ACHN (cell line): ENCODE measurements around the gene MRPS12.
A peak's percentile ranks its signal among the peaks of the same experiment; 100 is the strongest.
"Not testable (repeated sequence)": the region's sequence is repeated elsewhere in the genome, so short reads cannot be mapped to it uniquely, and the experiment has no call there.

Experiments used
- DNase-seq: peaks from one replicate; pipeline ENCODE4 v3.0.0-alpha.2; 2015
- in situ Hi-C: cut with HindIII; loops from 2 replicates; pipeline ENCODE4 v1.10.0; 2017; ENCODE audit warnings: low sequenced_read_pairs, low pct_ligation_motif_present, low pct_unique_long_range_greater_than_20kb

MRPS12 gene

DNA sequence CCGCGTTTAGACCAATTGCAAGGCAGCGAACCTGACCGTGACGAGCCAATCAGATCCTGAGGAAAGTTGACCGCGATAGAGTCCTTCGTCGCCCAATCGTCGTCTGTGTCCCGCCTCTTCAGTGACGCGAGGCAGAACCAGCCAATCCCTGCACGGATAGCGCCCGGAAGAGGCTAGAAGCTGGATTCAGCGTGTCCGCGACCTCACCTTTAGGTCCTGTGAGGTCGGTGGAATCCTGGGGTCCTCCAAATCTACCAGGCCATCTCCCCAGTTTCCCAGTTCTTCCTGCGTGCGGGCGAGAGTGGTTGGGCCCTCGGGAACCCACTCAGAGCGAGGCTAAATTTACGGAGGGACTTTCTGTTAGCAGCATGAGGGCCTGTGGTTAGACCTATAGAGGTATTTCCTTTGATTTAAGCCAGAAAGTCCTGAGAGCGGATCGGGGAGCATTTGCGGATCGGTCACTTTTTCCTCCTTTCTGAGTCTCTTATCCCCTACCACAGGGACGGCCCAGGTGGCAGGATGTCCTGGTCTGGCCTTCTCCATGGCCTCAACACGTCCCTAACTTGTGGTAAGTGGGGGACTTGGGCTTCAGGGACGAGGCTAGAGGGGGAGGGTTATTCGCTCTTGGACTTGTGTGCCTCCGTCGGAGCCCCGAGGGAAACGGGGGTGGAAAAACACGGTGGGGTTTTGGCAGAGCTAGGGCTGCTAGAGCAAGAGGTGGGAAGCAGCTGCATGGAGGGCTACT lies at the start of gene MRPS12:
Gene MRPS12, plus strand, starts transcription at position 169 of the 745 bp plus-strand sequence. Its CDS starts 351 bp downstream, at position 520.
- in situ Hi-C loops, result no loop called here
- peak; percentile 98 for DNase-seq

DNA sequence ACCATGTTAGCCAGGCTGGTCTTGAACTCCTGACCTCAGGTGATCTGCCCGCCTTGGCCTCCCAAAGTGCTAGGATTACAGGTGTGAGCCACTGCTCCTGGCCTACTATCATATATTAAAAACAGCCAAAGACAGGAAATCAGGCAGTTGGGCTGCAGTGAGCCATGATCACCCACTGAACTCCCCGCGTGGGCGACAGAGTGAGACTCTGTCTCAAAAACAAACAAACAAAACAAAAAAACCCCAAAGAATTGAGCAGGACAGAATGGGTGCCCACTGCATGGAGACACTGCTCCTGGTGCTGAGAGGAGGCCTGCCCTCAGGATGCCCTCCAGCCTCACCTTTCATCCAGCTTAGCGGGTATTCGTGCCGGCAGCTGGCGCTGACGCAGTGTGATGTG lies 47.5 kb upstream of the MRPS12 start:
- in situ Hi-C loops, result no loop called here
- no peak for DNase-seq

DNA sequence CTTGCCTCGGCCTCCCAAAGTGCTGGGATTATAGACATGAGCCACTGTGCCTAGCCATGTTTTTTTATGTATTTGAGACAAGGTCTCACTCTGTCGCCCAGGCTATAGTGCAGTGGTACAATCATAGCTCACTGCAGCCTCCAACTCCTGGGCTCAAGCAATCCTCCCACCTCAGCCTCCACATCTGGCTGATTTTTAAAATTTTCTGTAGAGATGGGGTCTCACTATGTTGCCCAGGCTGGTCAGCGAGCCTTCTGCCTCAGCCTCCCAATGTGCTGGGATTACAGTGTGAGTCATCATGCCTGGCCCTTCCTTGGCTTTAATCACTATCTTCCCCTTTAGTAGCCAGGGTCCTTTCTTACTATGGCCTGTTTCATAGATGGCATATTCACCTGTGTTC lies 46.1 kb upstream of the MRPS12 start:
- in situ Hi-C loops, DNase-seq: not testable (repeated sequence)

DNA sequence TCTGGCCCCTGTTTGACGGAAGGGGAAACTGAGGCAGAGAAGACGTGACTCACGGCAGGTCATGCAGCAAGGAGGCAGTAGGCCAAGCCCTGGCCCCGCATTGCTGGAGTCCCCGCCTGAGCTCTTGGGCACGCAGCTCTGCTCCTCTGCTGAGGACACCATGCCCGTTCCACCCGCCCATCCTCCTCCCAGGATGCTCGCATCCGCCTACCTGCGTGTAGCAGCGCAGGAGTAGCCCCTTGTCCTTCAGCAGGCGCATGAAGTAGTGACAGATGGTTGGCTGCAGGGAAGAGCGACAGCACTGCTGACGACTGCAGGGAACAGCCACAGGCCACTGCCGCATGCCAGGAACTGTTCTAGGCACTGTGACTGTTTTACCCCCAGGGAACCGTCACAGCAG lies 41.9 kb upstream of the MRPS12 start:
- in situ Hi-C loops, result no loop called here
- DNase-seq, result no peak

DNA sequence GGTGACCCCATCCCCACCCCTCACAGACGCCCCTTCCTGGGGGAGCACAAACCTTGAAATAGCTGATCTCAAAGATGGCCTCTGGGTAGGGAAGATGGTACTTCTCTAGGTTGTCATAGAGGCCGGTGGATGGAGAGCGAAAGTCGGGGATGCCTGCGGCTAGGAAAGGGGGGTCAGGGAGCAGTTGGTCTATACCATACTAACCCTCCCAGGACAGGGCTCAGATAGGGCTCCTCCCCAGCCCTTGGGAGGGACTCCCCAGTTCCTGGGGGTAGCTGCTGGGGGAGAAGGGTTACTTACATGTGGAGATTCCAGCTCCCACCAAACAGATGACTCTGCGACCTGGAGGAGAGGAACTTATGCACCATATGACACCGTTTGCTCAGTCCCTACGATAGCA lies 40.9 kb upstream of the MRPS12 start:
- no peak for DNase-seq
- in situ Hi-C loops, result no loop called here

DNA sequence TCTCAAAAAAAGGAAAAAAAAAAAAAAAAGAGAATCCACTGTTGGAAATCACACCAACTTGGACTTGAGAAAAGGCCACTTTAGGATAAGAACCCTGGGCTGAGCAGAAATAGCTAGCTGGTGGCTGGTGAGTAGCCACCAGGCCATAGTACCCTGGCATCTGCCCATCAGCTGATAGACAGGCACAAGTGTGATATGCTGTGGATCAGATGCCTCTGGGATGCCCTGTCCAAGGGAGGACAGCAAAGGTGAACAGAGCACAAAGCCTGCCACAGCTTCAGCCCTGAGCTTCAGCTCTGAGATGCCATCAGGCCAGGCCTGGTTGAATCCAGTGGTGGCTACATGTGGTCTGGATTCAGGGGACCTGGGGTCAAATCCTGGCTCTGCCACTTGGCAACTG lies 40.1 kb upstream of the MRPS12 start:
- DNase-seq, result no peak
- in situ Hi-C loops, result no loop called here

DNA sequence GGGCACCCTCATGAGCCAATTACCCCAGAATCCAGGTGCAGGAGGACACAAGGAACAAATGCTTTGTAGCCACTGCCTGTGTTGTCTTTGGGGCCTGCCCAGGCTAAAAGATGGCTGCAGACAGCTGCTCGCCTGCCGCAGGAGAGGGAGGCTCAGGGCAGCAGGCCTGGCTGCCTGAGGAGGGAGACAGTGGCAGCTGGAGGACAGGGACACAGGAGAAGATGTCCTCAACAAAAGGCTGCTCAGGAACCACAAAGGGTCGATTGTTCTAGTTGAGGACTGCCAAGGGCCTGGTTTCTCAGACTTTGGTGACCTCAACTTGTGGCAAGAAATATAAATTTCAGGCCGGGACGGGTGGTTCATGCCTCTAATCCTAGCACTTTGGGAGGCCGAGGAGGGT lies 39.0 kb upstream of the MRPS12 start:
- in situ Hi-C loops, result no loop called here
- DNase-seq, result no peak

DNA sequence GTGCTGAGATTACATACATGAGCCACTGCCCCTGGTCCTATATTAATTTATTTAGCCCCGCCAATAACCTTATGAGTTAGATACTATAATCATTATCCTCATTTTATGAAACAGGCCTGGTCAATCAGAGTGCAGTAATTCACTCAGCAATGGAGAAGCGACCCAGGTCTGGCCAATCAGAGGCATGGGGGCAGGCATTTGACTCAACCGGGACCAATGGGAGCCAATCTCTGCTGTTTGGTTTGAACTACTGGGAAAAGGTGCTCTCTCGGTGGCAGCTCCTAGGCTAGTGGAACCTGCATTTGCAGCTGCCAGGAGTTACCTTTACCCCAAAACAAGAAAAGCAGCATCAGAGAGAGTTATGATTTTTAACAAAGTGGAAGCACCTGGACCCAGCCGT lies 37.9 kb upstream of the MRPS12 start:
- DNase-seq, result no peak
- in situ Hi-C loops, result no loop called here

DNA sequence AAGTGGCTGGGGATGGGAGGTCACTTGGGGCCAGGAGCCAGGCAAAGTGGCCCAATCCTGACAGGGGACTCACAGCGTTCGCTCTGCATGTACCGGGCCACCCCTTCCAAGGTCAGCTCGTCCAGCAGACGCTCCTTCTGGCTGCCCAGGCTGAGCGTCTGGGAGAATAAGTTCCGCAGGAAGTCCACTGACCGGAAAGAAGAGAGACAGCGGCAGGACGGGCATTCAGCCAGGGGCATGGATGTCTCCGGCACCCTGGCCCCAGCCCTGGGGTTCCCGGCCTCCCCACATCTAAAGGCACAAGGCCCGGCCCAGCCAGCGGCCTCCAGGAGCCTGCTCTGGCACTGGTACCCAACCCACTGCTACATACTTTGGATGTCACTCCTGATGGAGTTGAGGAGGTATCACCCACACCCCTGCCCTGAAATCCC lies 37.4 kb upstream of the MRPS12 start:
- DNase-seq, result no peak
- in situ Hi-C loops, result no loop called here

DNA sequence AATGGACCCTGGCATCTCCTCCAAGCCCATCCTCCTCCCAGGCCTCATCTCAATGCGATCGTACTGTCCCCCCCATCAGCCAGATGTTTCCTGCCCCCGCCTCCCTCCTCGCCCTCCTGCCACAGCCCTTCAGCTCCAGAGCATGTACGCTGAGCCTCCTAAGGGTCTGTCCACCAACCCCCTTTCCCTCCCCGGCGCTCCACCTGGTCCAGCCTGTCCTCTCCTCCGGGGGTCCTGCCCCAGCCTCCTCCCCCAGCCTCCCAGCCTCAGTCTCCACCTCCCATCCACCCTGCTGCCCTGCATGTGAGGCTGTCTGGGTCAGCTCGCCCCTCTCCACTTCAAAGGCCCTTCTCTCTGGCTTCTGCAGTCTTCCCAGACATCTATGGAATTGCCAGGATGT lies 35.8 kb upstream of the MRPS12 start:
- in situ Hi-C loops, result no loop called here

DNA sequence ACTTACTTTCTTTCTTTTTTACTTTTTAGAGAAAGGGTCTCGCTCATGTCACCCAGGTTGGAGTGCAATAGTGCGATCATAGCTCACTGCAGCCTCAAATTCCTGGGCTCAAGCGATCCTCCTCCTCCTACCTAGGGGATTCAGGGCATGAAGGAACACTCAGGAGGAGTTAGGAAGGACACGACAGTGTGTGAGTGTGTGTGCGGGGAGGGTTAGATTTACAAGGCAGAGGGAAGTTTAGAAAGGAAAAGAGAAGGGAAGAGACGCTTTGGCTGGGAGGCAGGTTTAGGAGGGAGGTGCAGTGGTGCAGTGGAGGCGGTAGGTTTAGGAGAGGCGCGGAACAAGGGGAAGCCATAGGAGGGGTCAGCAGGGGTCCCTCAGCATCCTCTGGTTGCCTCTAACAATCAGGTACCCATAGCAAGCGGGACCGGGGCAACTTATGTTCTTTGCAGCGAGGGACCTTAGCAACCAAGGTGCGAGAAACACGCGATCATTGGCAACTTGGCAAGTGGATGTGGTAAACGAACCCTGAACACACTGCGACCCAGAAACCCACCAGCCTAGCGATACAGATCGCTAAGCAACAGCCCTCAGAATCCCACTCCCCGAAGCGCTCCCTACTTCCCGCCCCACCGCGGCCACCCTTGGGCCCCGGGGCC lies 31.8 kb upstream of the MRPS12 start:
- in situ Hi-C loops, result no loop called here
- DNase-seq, result no peak

More for the DNA sequence above, 35.8 kb upstream of the MRPS12 start:
- no peak for DNase-seq

DNA sequence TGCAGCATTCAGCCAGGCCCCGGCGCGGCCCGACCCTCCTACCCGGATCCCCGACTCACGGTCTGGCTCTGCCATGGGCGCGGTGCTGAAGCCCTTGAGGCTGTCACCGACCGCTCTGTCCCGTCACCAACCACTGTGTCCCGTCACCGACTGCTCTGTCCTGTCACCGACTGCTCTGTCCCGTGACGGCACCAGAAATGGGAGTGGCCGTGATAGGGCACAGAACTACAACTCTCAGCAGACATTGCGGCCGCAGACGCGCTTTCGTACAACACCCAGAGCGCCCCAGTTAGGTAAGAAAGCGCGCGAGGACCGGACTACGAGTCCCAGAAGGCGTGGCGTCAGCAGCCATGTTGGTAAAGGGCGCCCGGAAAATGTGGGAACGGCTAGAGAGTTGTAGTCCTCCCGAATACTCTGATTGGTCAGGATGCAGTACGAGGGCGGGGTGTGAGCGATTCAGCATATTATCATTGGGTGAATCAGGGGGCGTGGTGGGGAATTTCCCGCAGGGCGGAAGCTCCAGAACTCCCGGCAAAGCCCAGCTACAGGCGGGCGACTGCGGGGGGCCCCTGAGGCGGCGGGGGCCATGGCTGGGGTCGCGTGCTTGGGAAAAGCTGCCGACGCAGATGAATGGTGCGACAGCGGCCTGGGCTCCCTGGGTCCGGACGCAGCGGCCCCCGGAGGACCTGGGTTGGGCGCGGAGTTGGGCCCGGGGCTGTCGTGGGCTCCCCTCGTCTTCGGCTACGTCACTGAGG lies 31.1 kb upstream of the MRPS12 start, which contains the start of the genes NFKBIB and SIRT2:
Gene NFKBIB, plus strand, starts transcription at position 523 of the 755 bp plus-strand sequence. Its CDS starts 64 bp downstream, at position 587.
Gene SIRT2, minus strand, starts transcription at position 172 of the 755 bp plus-strand sequence. Its CDS starts 97 bp downstream, at position 75.
- in situ Hi-C loops, result no loop called here
- peak; percentile 99 for DNase-seq

DNA sequence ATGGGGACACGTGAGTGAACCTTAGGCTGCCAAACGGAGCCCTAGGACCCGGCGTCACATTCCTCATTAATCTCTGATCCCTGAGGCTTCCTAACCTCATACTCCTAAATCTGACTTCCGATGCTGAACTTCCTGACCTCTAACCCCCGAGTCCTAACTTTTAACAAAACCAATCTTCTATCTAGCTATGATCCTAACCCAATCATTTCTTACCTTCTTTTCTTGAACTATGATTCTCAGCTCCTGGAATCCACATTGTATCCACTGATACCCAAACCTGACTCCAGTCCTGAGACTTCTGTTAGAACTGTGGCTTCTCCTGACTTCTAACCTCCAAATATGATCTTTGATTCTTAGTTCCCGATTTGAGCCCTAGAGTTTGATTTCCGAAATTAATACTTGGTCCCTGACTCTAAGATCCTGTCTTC lies 30.5 kb upstream of the MRPS12 start:
- peak; percentile 57 for DNase-seq
- in situ Hi-C loops, result no loop called here

DNA sequence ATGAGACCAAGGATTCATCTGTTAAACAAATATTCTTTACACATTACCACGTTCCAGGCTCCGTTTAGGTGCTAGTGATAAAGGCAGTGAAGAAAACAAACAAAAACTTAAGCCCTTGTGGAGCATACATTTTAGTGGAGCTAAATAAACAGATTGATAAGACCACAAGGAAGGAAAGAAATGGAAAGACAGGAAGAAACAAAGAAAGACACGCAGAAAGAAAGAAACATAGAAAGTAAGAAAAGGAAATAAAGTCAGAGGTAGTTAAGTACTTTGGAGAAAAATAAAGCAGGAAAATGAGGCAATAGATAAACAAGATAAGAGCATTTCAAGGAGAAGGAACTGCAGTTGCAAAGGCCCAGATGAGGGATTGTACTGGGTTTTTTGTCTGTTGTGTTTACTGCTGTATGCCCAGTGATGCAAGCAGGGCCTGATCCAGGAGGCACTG lies 30.0 kb upstream of the MRPS12 start:
- peak; percentile 2 for DNase-seq
- in situ Hi-C loops, result no loop called here

DNA sequence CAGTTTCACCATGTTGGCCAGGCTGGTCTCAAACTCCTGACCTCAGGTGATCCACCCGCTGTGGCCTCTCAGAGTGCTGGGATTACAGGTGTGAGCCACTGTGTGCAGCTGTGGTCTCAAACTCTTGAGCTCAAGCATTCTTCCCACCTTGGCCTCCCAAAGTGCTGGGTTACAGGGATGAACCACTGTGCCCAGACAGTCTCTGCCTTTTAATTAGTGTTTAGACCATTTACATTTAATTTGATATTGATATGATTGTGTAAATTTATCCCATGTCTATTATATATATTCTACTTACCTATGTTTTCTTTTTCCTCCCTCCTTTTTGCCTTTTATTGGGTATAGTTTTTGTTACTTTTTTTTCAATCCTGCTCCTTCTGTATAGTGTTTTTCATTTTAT lies 29.1 kb upstream of the MRPS12 start:
- no peak for DNase-seq
- in situ Hi-C loops, result no loop called here

DNA sequence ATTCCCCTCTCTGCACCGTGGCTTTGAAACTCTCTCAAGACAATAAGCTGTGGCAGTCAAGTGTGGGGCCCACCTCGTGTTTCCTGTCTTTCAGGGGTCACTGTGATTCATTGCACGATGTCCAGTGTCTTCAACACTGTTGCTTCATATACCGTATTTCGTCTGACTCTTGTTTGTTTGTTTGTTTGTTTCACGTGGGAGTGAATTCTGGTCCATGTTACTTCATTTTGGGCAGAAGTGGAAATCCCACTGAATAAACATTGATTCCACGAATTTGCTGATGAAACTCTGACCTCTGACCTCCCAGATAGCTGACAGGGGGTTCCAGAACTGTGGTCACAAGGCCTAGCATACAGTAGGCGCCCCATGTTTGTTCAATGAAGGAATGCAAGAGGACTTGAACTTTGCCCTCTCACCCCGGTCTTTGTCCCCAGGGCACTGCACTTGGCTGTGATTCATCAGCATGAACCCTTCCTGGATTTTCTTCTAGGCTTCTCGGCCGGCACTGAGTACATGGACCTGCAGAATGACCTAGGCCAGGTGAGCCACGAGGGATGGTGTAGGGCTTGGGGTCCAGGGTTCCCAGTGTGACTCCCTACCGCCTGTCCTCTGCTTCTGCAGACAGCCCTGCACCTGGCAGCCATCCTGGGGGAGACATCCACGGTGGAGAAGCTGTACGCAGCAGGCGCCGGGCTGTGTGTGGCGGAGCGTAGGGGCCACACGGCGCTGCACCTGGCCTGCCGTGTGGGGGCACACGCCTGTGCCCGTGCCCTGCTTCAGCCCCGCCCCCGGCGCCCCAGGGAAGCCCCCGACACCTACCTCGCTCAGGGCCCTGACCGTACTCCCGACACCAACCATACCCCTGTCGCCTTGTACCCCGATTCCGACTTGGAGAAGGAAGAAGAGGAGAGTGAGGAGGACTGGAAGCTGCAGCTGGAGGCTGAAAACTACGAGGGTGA lies 25.9 kb upstream of the MRPS12 start:
- in situ Hi-C loops, result no loop called here
- no peak for DNase-seq

DNA sequence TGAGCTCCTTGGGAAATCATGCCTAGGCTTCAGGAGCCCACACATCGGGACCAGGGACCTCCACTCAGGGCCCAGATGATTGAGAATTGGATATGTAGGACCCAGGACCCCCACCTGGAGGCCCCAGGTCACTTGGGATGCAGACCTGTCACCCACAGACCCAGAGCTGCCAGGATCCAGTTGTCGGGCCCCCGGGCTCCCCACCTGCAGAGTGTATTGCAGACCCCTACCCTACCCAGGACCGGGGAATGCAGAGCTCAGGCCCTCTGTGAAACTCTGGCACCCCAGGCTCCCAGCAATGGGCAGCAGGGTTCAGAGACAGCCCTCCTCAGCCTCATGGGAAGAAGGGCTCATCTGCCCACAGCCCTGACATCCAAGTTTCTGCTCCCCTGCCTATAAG lies 25.1 kb upstream of the MRPS12 start:
- in situ Hi-C loops, result no loop called here
- no peak for DNase-seq

DNA sequence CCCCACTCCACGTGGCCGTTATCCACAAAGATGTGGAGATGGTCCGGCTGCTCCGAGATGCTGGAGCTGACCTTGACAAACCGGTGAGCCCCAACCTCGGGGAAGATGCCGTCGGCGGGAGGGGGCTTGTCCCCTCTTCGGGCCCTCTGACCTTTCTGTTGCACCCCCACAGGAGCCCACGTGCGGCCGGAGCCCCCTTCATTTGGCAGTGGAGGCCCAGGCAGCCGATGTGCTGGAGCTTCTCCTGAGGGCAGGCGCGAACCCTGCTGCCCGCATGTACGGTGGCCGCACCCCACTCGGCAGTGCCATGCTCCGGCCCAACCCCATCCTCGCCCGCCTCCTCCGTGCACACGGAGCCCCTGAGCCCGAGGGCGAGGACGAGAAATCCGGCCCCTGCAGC lies 23.5 kb upstream of the MRPS12 start:
- in situ Hi-C loops, result no loop called here
- DNase-seq, result no peak
